ENCODE results near the gene GRIK5.

Gene GRIK5, protein sequence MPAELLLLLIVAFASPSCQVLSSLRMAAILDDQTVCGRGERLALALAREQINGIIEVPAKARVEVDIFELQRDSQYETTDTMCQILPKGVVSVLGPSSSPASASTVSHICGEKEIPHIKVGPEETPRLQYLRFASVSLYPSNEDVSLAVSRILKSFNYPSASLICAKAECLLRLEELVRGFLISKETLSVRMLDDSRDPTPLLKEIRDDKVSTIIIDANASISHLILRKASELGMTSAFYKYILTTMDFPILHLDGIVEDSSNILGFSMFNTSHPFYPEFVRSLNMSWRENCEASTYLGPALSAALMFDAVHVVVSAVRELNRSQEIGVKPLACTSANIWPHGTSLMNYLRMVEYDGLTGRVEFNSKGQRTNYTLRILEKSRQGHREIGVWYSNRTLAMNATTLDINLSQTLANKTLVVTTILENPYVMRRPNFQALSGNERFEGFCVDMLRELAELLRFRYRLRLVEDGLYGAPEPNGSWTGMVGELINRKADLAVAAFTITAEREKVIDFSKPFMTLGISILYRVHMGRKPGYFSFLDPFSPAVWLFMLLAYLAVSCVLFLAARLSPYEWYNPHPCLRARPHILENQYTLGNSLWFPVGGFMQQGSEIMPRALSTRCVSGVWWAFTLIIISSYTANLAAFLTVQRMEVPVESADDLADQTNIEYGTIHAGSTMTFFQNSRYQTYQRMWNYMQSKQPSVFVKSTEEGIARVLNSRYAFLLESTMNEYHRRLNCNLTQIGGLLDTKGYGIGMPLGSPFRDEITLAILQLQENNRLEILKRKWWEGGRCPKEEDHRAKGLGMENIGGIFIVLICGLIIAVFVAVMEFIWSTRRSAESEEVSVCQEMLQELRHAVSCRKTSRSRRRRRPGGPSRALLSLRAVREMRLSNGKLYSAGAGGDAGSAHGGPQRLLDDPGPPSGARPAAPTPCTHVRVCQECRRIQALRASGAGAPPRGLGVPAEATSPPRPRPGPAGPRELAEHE

DNA sequence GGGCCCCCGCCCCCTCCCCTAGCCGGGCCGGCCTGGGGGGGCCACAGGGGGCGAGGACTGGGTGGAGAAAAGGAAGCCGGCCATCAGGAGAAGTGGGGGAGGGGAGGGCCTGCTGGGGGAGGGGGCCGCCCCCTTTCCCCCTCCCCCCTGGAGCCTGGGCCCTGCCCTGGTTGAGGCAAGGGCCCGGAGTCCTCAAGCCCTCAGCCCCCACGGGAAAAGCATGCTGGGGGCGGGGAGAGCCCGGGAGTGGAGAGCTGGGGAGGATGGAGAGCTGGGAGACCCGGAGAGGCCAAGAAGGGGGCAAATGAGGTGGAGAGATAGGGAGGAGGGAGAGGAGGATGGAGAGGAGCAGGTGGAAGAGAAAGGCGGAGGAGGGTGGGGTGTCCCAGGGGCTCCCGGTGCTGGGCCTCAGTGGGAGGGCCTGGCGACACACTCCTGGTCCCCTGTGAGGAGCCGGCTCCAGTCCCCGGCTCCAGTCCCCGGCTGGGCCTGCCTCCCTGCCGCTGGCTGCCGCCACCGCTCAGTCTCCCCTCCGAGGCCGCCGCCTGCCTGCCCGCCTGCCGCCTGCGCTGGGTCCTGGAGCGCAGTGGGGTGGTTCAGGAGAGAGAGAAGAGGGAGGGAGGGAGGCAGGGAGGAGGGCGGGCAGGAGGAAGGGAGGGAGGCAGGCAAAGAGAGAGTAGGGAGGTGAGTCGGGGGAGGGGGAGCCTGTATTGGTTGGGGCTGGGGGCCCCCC lies at the start of gene GRIK5:
Gene GRIK5, minus strand, starts transcription at position 588 of the 733 bp plus-strand sequence. CDS start 4,436 bp downstream, outside the sequence.
- H3K4me1 ChIP-seq (ENCODE audit: control insufficient read depth in 1 of 2, insufficient read depth in 1 of 2, low read depth in 1 of 2, low read length in 1 of 2): peaks cover 16 to 19% of the 10 kb centered on the region in 2 experiments
- H3K27ac ChIP-seq: no peak within 1 kb of the TSS
- peak within 1 kb of the TSS in 1 of 2 experiments; percentile 33 for H3K4me3 ChIP-seq (ENCODE audit: low read depth in 1 of 2, low read length in 1 of 2)
- H3K36me3 ChIP-seq: no peaks in the 10 kb centered on the region
- peaks cover 27% of the 10 kb centered on the region for H3K27me3 ChIP-seq
- TF ChIP-seq, protein P1, sequence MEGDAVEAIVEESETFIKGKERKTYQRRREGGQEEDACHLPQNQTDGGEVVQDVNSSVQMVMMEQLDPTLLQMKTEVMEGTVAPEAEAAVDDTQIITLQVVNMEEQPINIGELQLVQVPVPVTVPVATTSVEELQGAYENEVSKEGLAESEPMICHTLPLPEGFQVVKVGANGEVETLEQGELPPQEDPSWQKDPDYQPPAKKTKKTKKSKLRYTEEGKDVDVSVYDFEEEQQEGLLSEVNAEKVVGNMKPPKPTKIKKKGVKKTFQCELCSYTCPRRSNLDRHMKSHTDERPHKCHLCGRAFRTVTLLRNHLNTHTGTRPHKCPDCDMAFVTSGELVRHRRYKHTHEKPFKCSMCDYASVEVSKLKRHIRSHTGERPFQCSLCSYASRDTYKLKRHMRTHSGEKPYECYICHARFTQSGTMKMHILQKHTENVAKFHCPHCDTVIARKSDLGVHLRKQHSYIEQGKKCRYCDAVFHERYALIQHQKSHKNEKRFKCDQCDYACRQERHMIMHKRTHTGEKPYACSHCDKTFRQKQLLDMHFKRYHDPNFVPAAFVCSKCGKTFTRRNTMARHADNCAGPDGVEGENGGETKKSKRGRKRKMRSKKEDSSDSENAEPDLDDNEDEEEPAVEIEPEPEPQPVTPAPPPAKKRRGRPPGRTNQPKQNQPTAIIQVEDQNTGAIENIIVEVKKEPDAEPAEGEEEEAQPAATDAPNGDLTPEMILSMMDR (IDR thresholded peaks at IDR 0.05): no peak
- no peaks in the 10 kb centered on the region for H3K9me3 ChIP-seq

DNA sequence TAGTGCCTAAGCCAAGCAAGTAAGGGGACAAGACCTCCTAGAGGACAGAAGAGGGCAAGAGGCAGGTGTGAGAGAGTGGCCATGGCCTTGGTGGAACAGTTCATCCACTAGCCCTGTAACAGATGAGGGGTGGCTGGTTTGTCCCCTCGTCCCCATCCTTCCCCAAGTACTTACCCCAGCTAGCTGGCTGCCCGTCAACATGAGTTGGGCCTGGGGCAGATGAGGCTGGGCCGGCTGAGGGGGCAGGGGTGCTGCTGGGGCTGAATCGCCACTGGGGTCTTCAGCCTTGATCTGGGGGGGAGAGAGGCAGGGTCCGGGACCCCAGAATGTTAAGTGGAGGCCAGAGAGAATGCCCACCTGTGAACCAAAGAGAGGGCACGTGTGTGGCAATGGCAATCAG lies 47.1 kb upstream of the GRIK5 start:
- H3K36me3 ChIP-seq: no peaks in the 10 kb centered on the region
- H3K27ac ChIP-seq: no peak overlapping the region
- H3K27me3 ChIP-seq: peaks cover 6% of the 10 kb centered on the region
- TF ChIP-seq, protein P1 (IDR thresholded peaks at IDR 0.05): no peak
- H3K9me3 ChIP-seq: no peaks in the 10 kb centered on the region
- H3K4me3 ChIP-seq (ENCODE audit: low read depth in 1 of 2, low read length in 1 of 2): no peak overlapping the region
- H3K4me1 ChIP-seq (ENCODE audit: control insufficient read depth in 1 of 2, insufficient read depth in 1 of 2, low read depth in 1 of 2, low read length in 1 of 2): peaks cover 6 to 11% of the 10 kb centered on the region in 2 experiments

DNA sequence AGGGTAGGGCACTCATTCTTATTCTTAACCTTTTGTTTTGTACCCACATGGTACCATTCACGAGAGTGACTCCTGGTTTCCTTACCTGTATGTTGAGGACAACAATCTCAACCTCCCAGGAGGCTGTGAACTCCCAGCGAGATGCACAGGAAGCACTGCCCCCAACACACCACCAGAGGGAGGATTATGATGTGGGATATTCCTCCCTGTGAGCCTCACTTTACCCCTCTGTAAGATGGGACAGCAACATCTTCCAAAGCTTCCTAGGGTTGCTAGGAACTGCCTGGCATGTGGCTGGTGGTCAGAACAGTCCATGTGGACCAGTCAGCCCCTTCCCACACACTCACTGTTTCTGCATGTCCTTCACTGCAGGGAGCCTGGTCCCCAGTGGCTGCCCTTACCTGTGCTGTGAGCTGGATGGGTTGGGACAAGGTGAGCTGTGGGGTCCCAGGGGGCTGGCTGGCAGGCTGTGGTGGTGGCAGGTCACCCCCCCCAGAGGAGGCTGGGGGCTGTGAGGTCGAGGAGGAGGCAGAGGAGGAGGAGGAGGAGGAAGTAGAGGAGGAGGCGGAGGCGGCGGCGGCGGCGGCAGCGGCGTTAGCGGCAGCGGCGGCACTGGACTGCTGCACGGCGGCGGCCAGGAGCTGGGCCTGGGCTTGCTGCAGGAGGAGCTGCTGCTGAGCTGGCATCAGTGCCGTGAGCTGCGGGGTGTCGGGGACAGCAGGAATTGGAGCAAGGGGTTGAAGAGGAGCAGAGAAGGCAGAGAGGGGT lies 46.5 kb upstream of the GRIK5 start:
- H3K9me3 ChIP-seq: no peaks in the 10 kb centered on the region
- no peaks in the 10 kb centered on the region for H3K36me3 ChIP-seq
- TF ChIP-seq, protein P1 (IDR thresholded peaks at IDR 0.05): no peak
- H3K27ac ChIP-seq: no peak overlapping the region
- no peak overlapping the region for H3K4me3 ChIP-seq (ENCODE audit: low read depth in 1 of 2, low read length in 1 of 2)
- H3K4me1 ChIP-seq (ENCODE audit: control insufficient read depth in 1 of 2, insufficient read depth in 1 of 2, low read depth in 1 of 2, low read length in 1 of 2): peaks cover 1 to 8% of the 10 kb centered on the region in 2 experiments
- peaks cover under 1% of the 10 kb centered on the region for H3K27me3 ChIP-seq

DNA sequence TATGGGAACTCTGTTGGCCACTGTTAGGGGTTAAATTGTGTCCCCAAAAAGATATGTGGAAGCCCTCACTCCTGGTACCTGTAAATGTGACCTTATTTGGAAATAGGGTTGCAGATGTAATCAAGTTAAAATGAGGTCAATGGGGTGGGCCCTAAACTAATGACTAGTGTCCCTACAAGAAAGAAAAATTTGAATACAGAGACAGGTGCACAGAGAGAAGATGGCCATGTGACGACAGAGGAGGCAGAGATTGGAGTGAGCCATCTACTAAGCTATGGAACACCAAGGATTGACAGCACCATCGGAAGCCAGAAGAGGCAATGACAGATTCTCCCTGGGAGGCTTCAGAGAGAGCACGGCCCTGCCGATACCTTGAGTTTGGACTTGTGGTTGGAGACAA lies 45.7 kb upstream of the GRIK5 start:
- Histone ChIP-seq H3K4me3 (ENCODE audit: low read depth in 1 of 2, low read length in 1 of 2) (no peak overlapping the region), H3K36me3 (no peaks in the 10 kb centered on the region), H3K9me3 (no peaks in the 10 kb centered on the region), H3K4me1 (ENCODE audit: control insufficient read depth in 1 of 2, insufficient read depth in 1 of 2, low read depth in 1 of 2, low read length in 1 of 2) (peaks cover 0 to under 1% of the 10 kb centered on the region in 2 experiments), H3K27ac (no peak overlapping the region), H3K27me3 (no peaks in the 10 kb centered on the region)
- TF ChIP-seq, protein P1 (IDR thresholded peaks at IDR 0.05): no peak

Data from neutrophil (primary cell).